ENCODE measurements around the gene CMSS1. TPM values are rescaled to one million over a fixed set of nuclear protein-coding genes. Genes with fewer than 3 reads are reported as not detected.

The CMSS1 gene
- total RNA-seq, 1 experiment from 2014 or later, result 70.6 TPM

GRCh38 chr3:99933971-99934750 lies 116.5 kb downstream of the CMSS1 start (continued):
- TF ChIP-seq AFF4 (CRISPR knock-in tag; IDR thresholded peaks at IDR 0.05; ENCODE audit: borderline replicate concordance) (no peak), CDX4 (CRISPR knock-in tag; IDR thresholded peaks at IDR 0.05; ENCODE audit: borderline replicate concordance) (no peak), SMAD4 (CRISPR knock-in tag; IDR thresholded peaks at IDR 0.05) (no peak), ZNF396 (CRISPR knock-in tag; IDR thresholded peaks at IDR 0.05; ENCODE audit: borderline replicate concordance) (no peak), CBFB (CRISPR knock-in tag; IDR thresholded peaks at IDR 0.05; ENCODE audit: low read depth) (no peak), ZNF425 (CRISPR knock-in tag; conservative IDR thresholded peaks at IDR 0.05) (no peak)

- peak overlapping the region; percentile 67; the same call in 1 of the 2 replicates for H3K27ac Mint-ChIP-seq
- CTCF ChIA-PET, result no interaction called here
These were observed 117.5 kb downstream of the CMSS1 start for GRCh38 chr3:99934975-99935797.

More at GRCh38 chr3:99934975-99935797, 117.5 kb downstream of the CMSS1 start:
- H3K36me3 Mint-ChIP-seq, result no peaks in the 10 kb centered on the region
- DNase-seq (ENCODE audit: low spot score) (no peak), ATAC-seq (no peak; the same call in 1 of the 2 replicates)
- no peaks in the 10 kb centered on the region for H3K27me3 Mint-ChIP-seq (ENCODE audit: low read depth)
- no peaks in the 10 kb centered on the region for H3K9me3 Mint-ChIP-seq
- POLR2A ChIA-PET, result interaction anchor here (0.6 kb wide), 1 partner anchor 1127 kb away, joined by 7 read pairs; no protein-coding TSS in a partner anchor
- TF ChIP-seq GRHL2 (CRISPR knock-in tag; IDR thresholded peaks at IDR 0.05; ENCODE audit: insufficient replicate concordance, severe bottlenecking) (no peak), SMAD3 (CRISPR knock-in tag; IDR thresholded peaks at IDR 0.05; ENCODE audit: borderline replicate concordance) (no peak), JUN (CRISPR knock-in tag; IDR thresholded peaks at IDR 0.05) (no peak), PRDM15 (CRISPR knock-in tag; IDR thresholded peaks at IDR 0.05) (no peak), ARID4B (CRISPR knock-in tag; IDR thresholded peaks at IDR 0.05; ENCODE audit: borderline replicate concordance) (no peak), FOXJ3 (CRISPR knock-in tag; IDR thresholded peaks at IDR 0.05; ENCODE audit: borderline replicate concordance) (no peak), GTF2I (CRISPR knock-in tag; conservative IDR thresholded peaks at IDR 0.05) (no peak)
- no peak overlapping the region for H3K4me3 Mint-ChIP-seq
- H3K4me1 Mint-ChIP-seq, result peaks cover 18% of the 10 kb centered on the region
